HG03378 (cell line): ENCODE measurements around the gene CCDC191.
A peak's percentile ranks its signal among the peaks of the same experiment; 100 is the strongest.

Source experiments
- ATAC-seq: cut with Tn5 transposase; IDR thresholded peaks from one replicate; pipeline ENCODE4 v1.9.1; 2021; ENCODE audit warnings: mild to moderate bottlenecking, moderate library complexity; ENCODE audit not compliant: unreplicated experiment

CCDC191 gene

DNA sequence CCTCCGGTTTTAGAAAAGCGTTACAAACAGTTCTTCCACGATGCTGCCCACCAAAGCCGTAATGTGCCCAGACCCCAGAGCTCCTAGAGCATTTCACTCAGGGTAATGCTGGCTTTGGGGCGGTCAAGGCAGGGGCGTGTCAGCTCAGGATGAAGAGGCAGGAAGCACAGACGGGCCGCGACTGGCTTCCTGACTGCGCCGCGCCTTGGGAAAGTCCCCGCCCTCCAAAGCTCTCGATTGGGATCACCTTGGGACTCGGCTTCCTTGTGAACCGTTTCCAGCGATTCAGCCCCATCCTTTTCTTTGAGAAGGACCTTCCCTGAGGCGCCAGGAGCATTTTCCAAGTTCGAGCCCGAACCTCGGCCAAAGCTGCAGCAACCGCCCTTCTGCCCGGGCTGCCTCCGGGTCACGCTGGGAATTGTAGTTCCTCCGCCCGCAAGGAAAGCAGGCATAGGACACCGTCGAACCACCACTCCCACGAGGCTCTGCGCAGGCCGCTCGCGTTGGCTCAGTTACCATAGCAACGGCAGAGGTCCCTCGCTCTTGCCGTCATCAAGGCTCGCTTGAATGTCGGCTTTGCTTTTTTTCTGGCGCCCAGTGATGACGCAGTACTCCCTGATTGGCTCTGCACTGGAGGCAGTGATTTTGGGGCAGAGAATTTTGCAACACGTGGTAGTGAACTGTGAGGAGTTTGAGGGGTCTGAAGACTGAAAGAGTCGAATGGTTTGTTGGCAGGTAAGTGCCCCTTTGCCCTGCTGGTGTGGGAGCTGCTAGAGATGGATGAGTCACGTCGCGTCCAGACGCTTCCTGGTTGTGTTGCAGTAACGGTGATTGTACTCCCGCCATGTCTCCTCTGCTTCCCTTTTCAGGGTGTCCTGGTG, at the start of gene CCDC191, which contains the start of gene QTRT2:
Gene CCDC191 (minus strand): TSS at position 397 of the 881 bp plus-strand sequence. CDS start 60 bp downstream, at position 337.
Gene QTRT2 (plus strand): TSS at position 608 of the 881 bp plus-strand sequence. CDS start 8,521 bp downstream, outside the sequence.
- peak; percentile 93 for ATAC-seq

DNA sequence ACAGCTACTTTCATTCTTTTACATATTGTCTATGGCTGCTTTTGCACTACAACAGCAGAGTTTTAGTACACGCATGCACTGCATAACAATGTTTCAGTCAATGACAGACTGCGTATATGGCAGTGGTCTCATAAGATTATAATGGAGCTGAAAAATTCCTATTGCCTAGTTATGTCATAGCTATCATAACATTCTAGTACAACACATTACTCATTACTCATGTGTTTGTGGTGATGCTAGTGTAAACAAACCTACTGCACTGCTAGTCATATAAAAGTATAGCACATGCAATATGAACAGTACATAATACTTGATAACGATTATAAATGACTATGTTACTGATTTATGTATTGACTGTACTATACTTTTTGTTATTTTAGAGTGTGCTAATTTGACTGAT, 48.1 kb upstream of the CCDC191 start:
- ATAC-seq = no peak

DNA sequence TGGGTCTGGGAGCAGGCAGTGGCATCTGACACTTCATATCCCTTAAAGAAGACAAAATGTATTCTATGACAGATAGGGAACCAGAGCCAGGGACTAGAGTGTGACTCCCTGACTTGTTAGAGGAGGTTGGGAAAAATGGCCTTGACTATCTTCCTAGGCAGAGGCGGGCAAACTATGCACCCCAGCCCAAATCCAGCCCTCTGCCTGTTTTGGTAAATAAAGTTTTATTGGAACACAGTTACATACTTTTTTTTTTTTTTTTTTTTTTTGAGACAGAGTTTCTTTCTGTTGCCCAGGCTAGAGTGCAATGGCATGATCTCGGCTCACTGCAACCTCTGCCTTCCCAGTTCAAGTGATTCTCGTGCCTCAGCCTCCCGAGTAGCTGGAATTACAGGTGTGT, 47.5 kb upstream of the CCDC191 start:
- no peak for ATAC-seq

- no peak for ATAC-seq
These were observed 46.9 kb upstream of the CCDC191 start for GRCh38 chr3:114103181-114103580.

- ATAC-seq = no peak
These were observed 44.8 kb upstream of the CCDC191 start for GRCh38 chr3:114101101-114101500.

GRCh38 chr3:114095796-114096195, 39.5 kb upstream of the CCDC191 start:
- no peak for ATAC-seq

- no peak for ATAC-seq
These were observed 37.3 kb upstream of the CCDC191 start for GRCh38 chr3:114093596-114093995.

GRCh38 chr3:114093016-114093380, 36.7 kb upstream of the CCDC191 start:
- ATAC-seq = no peak

- no peak for ATAC-seq
These were observed 36.1 kb upstream of the CCDC191 start for GRCh38 chr3:114092151-114093015.

- peak; percentile 64 for ATAC-seq
These were observed 33.3 kb upstream of the CCDC191 start for GRCh38 chr3:114089675-114090074.

DNA sequence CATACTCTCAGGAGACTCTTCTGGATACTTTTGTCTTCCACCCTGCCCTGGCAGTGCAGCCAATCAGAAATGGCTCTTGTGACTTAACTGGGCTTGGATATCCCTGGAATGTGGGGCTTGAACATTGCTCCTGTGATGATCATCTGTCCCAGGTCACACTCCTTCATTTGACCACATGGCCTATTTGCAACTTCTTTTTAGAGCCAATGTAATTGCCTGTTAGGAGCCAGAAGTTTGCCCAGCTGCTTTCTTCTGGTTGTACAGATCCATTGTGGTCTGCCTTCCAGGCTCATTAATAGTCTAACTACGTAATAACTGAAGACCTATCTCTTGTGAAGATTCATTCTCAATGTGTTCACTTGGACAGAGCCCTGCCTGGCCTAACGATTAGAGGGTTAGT, 30.0 kb upstream of the CCDC191 start:
- no peak for ATAC-seq

GRCh38 chr3:114083112-114083511, 26.8 kb upstream of the CCDC191 start:
- ATAC-seq = no peak

GRCh38 chr3:114081037-114081436, 24.7 kb upstream of the CCDC191 start:
- no peak for ATAC-seq

GRCh38 chr3:114080201-114080600, 23.9 kb upstream of the CCDC191 start:
- ATAC-seq = no peak

DNA sequence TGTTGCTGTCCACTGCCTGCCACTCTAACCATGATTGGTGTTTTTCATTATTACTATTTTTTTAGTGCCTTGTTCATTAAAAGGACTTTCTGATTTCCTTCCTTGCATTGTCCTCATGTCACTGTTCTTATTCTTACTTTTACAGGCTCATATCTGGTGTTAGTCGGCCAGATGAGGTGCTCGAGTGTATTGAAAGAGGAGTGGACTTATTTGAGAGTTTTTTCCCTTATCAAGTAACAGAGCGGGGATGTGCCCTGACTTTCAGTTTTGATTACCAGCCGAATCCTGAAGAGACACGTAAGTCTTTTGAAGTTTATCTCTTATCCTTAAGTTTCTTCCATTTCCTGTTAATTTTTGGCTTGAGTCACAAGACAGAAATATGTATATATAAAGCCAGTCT, 23.4 kb upstream of the CCDC191 start:
- no peak for ATAC-seq

DNA sequence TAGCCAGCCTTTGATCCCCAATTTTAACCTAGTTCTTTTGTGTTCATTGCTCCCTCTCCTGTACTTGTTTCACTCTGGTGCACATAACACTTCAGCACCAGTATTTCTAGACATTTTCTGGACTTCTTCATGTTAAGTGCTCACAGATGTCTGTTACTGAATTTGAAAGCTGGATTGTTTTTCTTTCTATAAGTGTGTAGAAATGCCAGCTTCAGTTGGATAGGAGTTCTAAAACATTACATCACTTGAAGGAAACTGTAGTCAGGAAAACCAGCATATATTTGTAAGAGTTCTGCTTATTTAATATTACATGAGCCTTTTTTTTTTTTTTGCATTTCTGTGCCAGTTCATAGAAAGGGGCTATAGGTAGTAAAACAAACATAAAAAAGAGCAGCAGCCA, 21.8 kb upstream of the CCDC191 start:
- ATAC-seq = no peak

DNA sequence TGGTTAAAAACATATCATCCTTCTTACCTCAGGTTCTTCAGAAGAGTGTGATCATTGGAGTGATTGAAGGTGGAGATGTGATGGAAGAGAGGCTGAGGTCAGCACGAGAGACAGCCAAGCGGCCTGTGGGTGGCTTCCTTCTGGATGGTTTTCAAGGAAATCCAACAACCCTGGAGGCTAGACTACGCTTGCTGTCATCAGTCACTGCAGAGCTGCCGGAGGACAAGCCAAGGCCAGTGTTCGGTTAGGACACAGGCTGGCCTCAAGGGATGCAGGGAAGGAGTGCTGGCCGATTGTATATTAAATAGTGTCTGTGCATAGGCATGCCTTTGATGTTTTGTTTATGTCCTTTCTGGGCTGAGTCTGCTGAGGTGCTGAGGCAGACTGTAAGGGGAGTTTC, 20.4 kb upstream of the CCDC191 start:
- no peak for ATAC-seq

DNA sequence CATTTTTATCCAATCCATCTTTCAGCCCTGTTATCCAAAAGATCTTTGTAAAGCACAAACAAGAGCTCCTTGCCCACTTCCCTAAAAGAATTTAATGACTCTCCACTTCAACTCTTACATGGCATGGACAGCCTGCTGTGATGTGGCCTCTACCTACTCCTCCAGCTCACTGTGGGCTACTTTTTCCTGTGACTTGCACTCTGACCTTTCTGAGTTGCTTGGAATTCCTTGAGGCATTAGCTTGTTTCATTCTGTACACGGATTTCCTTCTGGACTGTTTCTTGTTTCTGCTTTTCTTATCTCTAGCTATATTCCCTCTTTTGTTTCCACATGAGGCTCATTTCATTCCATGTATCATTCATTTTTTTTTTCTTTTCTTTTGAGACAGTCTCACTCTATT, 15.5 kb upstream of the CCDC191 start:
- no peak for ATAC-seq

DNA sequence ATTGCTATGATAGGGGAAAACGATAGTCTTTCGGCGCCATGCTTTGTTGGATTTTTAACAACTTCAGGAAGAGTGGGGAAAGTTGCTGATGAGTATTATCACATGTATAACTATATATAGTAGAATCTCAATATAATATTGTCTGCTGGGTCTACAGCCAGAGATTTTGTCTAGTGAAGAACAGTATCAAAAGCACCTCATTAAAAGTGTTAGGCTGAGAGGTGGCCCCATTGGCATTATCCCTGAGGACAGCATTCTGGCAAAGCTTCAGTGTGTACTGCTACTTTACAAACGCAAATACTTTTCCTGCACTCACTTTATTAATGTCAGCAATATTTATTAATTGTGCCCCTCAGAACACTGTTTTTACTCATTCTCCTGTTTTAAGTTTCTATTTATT, 12.0 kb upstream of the CCDC191 start:
- no peak for ATAC-seq

DNA sequence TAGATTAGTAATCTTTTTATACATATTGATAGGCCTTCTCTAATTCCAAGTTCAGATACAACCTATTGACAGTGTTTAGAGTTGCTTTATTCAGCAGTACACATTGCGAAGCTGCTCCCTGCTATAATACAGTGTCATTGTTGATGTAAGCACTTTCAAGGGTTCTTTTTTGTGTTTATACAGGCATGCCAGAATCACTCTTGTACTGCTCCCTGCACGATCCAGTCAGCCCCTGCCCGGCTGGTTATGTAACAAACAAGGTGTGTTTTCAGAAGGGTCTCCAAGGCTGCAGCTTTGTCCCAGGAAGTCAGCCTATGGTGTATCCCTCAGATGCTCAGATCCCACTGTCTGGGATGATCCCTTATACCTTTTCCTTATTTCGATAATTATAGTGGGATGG, 11.5 kb upstream of the CCDC191 start:
- ATAC-seq = no peak

GRCh38 chr3:114060906-114061655, 4.8 kb upstream of the CCDC191 start:
- ATAC-seq = no peak
